Bone marrow (tissue), 2 donors: ENCODE measurements around the gene MGMT.

Source experiments
- DNase-seq, 2 donors: peaks; one replicate each; lab custom pipeline; 2025; lab: John Stamatoyannopoulos, UW

The MGMT gene

GRCh38 chr10:129542589-129542988 is 75.5 kb downstream of the MGMT start:
- no peak for DNase-seq

- no peak for DNase-seq
These were observed 77.5 kb downstream of the MGMT start for GRCh38 chr10:129544205-129545202.

- DNase-seq, result no peak
These were observed 78.2 kb downstream of the MGMT start for GRCh38 chr10:129545261-129545660.

- DNase-seq, result no peak
These were observed 79.1 kb downstream of the MGMT start for GRCh38 chr10:129546106-129546505.

DNA sequence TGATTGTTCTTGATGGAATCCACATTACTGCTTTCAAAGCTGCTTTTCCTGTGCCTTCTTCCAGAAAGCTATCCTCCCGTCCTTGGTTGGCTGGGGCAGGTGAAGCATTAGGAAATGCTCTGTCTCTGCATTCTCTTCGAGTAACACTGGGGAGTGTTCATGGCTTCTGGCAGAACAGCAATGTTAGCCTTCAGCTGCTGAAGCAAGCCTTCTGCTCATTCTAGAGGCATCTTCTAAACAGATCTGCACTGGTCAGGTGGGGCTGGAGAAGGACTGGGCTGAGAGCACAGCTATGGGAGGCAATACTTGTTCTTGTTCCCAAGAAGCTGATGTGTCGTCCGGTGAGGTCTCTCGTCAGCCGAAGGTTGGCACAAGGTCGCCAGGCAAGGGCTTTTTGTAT is 80.6 kb downstream of the MGMT start:
- no peak for DNase-seq

DNA sequence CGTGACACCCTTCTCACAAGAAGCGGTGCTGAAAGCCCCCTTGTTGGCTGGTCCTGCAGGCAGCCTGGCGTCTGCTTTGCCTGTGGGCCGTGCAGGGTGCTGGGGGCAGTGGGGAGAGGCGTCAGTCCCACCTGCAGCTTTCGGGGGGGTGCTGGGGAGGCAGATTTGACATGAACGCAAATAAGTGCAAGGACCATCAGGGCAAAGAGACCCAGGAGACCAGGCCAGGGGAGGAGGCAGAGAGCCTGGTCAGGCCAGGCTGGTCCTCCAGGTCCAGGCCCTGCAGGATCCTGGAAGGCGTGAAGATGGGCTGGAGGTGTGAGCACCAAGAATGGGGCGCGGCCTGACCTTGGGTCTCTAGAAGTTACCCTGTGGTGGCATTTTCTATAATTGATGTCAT is 81.6 kb downstream of the MGMT start:
- no peak for DNase-seq

DNA sequence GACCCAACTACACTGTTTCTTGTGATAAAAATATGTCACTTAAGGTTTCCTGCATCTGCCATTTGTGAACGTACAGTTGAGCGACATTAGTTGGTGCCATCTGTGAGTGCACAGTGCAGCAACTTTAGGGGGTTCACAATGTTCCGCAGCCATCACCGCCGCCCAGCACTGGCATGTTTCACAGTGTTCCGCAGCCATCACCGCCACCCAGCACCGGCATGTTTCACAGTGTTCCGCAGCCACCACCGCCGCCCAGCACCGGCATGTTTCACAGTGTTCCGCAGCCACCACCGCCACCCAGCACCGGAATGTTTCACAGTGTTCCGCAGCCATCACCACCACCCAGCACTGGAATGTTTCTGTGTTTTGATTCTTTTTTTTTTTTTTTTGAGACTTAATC is 83.0 kb downstream of the MGMT start:
- DNase-seq, result no peak

GRCh38 chr10:129550658-129551057 is 83.6 kb downstream of the MGMT start:
- no peak for DNase-seq

GRCh38 chr10:129552119-129552518 is 85.1 kb downstream of the MGMT start:
- no peak for DNase-seq

DNA sequence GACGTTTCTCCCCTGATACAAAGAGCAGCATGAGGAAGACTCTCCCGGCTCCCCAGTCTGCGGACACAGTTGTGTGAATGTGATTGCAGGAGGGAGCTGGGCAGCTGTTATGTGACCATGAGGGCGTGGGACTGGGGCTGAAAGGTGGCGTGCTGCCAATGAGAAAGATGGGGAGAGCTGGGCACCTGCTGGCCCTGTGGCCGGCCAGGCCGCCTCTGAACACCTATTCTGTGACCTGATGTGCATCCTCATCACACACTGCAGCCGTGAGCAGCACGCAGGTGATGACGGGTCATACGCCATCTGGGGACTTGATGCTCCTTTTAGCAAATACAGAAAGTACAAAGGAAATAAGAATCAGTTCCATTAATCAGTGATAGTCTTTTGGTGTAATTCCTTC is 86.9 kb downstream of the MGMT start:
- DNase-seq, result no peak

DNA sequence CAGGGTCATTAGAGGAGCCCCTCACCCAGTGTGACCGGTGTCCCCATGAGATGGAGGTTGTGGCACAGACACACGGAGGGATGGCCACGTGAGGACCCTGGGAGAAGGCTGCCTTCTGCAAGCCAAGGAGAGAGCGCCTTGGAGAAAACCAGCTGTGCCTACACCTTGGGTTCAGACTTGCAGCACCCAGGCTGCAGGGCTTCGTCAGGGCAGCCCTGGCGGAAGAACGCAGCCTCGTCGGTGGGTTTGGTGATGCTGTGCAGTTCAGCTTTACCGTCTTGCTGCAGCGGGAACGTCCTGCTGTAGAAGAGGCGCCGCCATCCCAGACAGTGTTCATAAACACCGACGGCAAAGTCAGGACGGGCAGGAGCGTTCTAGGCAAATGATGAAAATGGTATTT is 89.3 kb downstream of the MGMT start:
- DNase-seq, result no peak

DNA sequence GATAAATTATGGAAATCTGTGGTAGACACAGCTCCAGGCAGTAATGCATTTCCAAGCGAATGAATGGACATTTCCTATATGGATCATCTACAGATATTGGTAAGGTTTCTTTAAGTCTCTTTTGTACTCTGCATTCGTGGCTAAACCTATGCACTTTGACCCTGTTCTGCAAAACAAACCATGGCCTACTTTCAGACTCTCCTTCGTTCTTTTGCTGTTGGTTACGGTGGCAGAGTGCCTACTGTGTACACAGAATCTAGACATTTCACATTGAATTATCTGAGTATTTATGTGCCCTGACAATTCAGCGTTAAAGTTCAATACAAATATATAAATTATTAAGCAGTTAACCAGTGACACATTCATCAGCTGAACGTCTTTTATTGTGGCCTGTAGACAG is 93.3 kb downstream of the MGMT start:
- DNase-seq, result no peak

GRCh38 chr10:129562487-129562886 is 95.4 kb downstream of the MGMT start:
- no peak for DNase-seq

DNA sequence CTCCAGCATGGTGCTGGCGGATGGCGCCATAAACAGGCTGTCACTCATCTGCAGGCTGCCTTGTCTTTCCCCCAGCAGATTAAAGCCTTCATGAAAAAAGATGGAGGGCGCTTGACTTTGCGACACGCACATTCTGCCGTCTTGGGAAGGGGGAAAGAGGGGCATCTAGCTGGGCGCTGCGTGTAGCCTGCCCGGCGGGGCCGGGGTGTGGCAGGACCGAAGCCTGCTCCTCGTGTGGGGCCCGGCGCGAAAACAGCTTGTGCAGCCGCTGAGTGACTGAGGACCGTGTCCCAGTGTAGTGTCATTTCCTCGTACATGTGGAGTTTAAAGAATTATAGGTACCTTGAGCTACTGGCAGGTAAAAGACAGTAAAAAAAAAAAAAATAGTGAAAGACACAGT is 97.9 kb downstream of the MGMT start:
- no peak for DNase-seq

GRCh38 chr10:129568583-129569344 is 101.7 kb downstream of the MGMT start:
- DNase-seq, result no peak

- no peak for DNase-seq
These were observed 103.1 kb downstream of the MGMT start for GRCh38 chr10:129570185-129570584.

- DNase-seq, result no peak
These were observed 112.2 kb downstream of the MGMT start for GRCh38 chr10:129579228-129579627.

DNA sequence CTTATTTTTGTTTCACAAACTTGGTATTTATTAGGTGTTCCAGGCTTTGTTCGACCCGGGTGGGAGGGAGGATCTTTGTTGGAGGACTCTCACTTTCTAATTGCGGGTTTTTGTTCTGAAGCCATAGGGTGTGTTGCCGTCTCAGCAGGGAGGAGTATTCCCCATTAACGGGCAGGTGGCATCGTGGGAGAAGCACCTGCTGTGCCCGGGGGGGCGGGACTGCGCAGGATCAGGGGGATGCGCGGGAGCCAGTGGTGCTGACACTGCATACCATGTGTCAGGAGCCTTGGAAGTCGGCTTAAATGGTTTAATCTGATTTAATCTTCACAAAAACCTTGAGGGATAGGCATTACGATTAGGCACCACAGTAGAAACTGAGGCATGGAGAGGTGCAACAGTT is 113.0 kb downstream of the MGMT start:
- no peak for DNase-seq

DNA sequence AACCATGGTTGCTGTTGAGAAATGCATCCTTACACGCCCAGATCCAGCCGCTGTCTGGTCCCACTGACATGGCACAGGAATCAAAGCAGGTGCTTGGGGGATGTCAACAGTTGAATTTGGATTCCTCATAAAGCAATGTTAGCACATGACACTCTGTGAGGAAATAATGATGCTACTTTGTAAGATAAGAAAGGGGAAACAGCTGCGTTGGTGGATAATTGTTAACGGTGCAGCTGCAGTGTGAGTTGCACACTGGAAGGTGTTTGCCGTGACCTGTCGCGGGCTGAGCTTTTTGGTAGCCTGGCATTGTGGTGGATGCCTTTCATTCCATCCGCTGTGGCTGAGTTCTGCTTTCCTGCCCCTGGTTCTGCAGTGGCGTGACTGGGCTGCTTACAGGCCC is 113.9 kb downstream of the MGMT start:
- no peak for DNase-seq

DNA sequence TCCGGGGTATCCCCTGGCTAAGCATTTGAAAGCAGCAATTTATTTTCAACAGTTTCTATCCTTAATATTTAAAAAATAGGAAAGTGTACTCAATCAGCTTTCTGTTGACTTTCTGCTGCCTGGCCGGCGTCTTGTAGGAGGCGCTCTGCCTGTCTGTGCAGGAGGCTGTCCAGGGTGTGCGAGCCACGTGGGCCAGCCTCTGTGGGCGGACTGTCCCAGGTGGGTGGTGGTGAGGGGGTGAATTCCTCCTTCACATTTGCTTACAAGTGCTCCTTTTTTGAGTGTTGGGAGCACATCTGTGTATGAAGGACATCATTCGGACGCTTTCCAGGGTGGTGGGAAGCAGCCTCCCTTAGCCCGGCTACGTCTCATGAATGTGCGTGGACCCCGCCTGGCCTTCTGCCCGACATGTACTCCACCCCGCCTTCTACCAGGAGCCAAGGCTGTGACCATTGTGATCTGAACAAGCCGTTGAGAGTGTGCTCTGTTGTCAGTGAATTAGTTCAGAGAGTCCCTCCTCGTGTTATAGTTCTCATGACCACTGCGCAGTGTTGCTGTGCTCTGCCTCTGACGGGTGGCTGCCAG is 114.9 kb downstream of the MGMT start:
- no peak for DNase-seq

DNA sequence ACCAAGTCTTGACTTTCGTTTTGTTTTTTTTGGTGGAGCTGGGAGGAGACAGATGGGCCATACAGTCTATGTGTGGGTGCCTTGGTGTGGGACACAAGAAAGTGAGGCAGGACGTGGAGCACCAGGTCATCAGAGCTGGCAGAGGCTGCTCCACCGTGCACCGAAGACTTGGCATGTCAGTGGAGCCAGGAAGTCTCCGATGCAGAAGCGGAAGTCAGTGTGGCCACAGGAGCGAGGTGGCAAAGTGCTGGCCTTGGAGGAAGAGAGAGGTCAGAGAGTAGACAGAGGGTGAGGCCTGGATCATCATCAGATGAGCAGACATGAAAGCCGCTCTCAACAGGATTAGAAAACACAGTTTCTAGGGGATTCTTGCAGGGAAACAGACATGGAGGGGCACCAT is 116.8 kb downstream of the MGMT start:
- DNase-seq, result no peak

DNA sequence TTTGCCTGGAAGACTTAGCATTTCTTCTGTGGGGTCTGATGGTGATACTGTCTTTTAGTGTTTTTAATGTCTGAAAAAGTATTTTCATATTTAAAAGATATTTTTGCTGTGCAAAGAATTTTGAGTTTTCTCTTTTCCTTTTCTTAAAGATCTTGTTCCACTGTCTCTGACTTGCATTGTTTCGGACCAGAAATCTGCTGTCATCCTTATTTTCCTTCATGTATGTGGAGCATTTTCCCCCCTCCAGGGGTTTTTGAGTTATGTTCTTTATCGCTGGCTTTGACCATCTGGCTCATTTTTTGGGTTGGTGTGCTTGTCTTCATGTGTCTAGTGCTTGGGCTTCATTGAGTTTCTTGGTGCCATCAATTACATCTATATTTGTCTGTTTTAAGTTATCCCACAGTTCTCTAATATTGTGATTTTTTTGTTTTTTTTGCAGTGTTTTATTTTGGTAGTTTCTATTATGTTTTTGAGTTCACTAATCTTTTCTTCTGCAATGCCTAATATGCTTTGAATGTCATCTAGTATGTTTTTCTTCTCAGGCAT is 119.9 kb downstream of the MGMT start:
- no peak for DNase-seq

GRCh38 chr10:129589546-129589945 is 122.5 kb downstream of the MGMT start:
- DNase-seq, result no peak
